Ovary (tissue), 3 donors: Measurements from ENCODE around the gene BTK.

Experiments used
- CTCF ChIP-seq, 3 donors: fragments of 450-650 bp in 2 of 3; fragments of 200-600 bp in 1 of 3; IDR thresholded peaks; one replicate each; pipeline versions ENCODE4 v1.5.1 to v1.8.0; 2016 to 2022; ENCODE audit warnings: antibody characterized with exemption in 3 of 3, mild to moderate bottlenecking in 1 of 3
- EP300 ChIP-seq: sonication (generic); formaldehyde crosslinking; IDR thresholded peaks from one replicate; pipeline ENCODE4 v1.6.1; 2017; ENCODE audit warnings: antibody characterized with exemption
- POLR2A ChIP-seq: fragments of 450-650 bp; IDR thresholded peaks from one replicate; pipeline ENCODE4 v1.6.1; 2017; ENCODE audit warnings: antibody characterized with exemption, mild to moderate bottlenecking, moderate library complexity
- donor health status: DM: no; HTN: no; CAD: no.

DNA sequence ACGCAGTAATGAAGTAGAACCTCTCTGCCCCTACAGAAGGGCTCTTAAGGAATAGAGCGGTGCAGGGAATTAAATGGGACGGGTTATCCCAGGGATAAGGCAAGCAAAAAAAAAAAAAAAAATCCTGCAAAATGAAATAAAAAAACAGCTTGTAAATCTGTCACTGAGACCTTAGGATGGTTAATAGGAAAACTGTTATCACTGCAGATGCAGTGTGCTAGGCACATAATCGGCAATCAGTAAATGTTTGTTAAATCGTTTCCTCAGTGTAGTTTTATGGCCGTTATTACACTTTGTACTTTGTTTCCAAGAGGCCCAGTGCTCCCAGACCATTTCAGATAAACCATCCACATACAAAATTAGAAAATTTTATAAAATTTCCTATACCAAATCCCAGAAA is 23.1 kb upstream of the BTK start:
- no peak for TF ChIP-seq CTCF (IDR thresholded peaks at IDR 0.05)
- no peak for TF ChIP-seq POLR2A
- TF ChIP-seq EP300: no peak
